H1 (cell line): ENCODE results near the gene ITSN1. TPM values are rescaled to one million over a fixed set of nuclear protein-coding genes. Genes with fewer than 3 reads are reported as not detected.

ENCODE experiments used
- CTCF ChIA-PET: fragments of 300-600 bp; sonication (Branson Sonifier 250); formaldehyde crosslinking; loops from one replicate; lab custom pipeline; 2021; ENCODE audit not compliant: partially characterized antibody; lab: Charles Lee
- POLR2A ChIA-PET: fragments of 300-600 bp; sonication (Branson Sonifier 250); formaldehyde crosslinking; loops from one replicate; lab custom pipeline; 2021; ENCODE audit warnings: inconsistent platforms; ENCODE audit not compliant: partially characterized antibody; lab: Charles Lee
- DNase-seq, 2 experiments: peaks; one replicate each; pipeline versions ENCODE4 v3.0.0 to v3.0.0-alpha.2; 2010 to 2022; ENCODE audit warnings: low spot score in 2 of 2, low read depth in 1 of 2, mixed read lengths in 1 of 2
- FAIRE-seq: peaks from 2 replicates; lab custom pipeline; 2011; peaks lifted over from hg19 to GRCh38; lab: Jason Lieb, UNC
- H2AFZ ChIP-seq: 2 replicates; pipeline ENCODE4 v1.8.1; 2012; ENCODE audit warnings: low read length, inconsistent platforms
- H2AK5ac ChIP-seq: 2 replicates; pipeline ENCODE4 v1.6.1; 2013; ENCODE audit warnings: low read depth, low read length
- H2BK120ac ChIP-seq: replicated peaks from 2 replicates; pipeline ENCODE3; 2013; ENCODE audit warnings: low read depth, low read length, inconsistent platforms
- H2BK12ac ChIP-seq: 2 replicates; pipeline ENCODE4 v1.6.1; 2013; ENCODE audit warnings: low read depth, low read length
- H2BK15ac ChIP-seq: 2 replicates; pipeline ENCODE4 v1.6.1; 2013; ENCODE audit warnings: low read length
- H2BK20ac ChIP-seq: 2 replicates; pipeline ENCODE4 v1.6.1; 2013; ENCODE audit warnings: low read length
- H2BK5ac ChIP-seq: 2 replicates; pipeline ENCODE4 v1.6.1; 2013; ENCODE audit warnings: low read depth, low read length
- H3K14ac ChIP-seq: 2 replicates; pipeline ENCODE4 v1.6.1; 2013; ENCODE audit warnings: inconsistent platforms; ENCODE audit not compliant: insufficient read length
- H3K18ac ChIP-seq: 2 replicates; pipeline ENCODE4 v1.6.1; 2013; ENCODE audit warnings: low read length; ENCODE audit errors: extremely low read depth
- H3K23ac ChIP-seq: 2 replicates; pipeline ENCODE4 v1.6.1; 2013; ENCODE audit warnings: inconsistent platforms; ENCODE audit not compliant: insufficient read length
- H3K23me2 ChIP-seq: 2 replicates; pipeline ENCODE4 v1.6.1; 2013; ENCODE audit warnings: low read depth, low read length
- H3K27ac ChIP-seq: 2 replicates; pipeline ENCODE4 v1.6.1; 2011; ENCODE audit warnings: low read depth, low read length, inconsistent platforms
- H3K27me3 ChIP-seq, 4 experiments: replicated peaks in 1 of 4; 1 replicate in 1 of 4; 2 replicates in 3 of 4; pipeline versions ENCODE4 v1.6.1 to v1.8.1; 2011 to 2013; ENCODE audit warnings: low read length in 3 of 4, mild to moderate bottlenecking in 3 of 4, inconsistent platforms in 2 of 4, mixed read lengths in 2 of 4, moderate library complexity in 1 of 4; ENCODE audit not compliant: control insufficient read depth in 3 of 4, insufficient read depth in 3 of 4; ENCODE audit errors: extremely low read depth in 1 of 4
- H3K36me3 ChIP-seq, 4 experiments: 2 replicates each; pipeline versions ENCODE4 v1.6.1 to v1.8.1; 2011 to 2013; ENCODE audit warnings: mild to moderate bottlenecking in 4 of 4, low read length in 3 of 4, moderate library complexity in 2 of 4, control low read depth in 1 of 4, inconsistent platforms in 1 of 4; ENCODE audit not compliant: insufficient read depth in 4 of 4, control insufficient read depth in 2 of 4
- H3K4ac ChIP-seq: replicated peaks from 2 replicates; pipeline ENCODE3; 2013; ENCODE audit warnings: low read length, low read depth, mixed read lengths, inconsistent platforms; ENCODE audit not compliant: insufficient read length
- H3K4me1 ChIP-seq, 4 experiments: replicated peaks in 1 of 4; 1 replicate in 1 of 4; 2 replicates in 3 of 4; pipeline versions ENCODE4 v1.6.1 to v1.8.1; 2011 to 2013; ENCODE audit warnings: low read length in 3 of 4, inconsistent platforms in 2 of 4, mixed read lengths in 1 of 4; ENCODE audit not compliant: insufficient read depth in 4 of 4, control insufficient read depth in 3 of 4
- H3K4me2 ChIP-seq, 2 experiments: 2 replicates each; pipeline versions ENCODE4 v1.6.1 to v1.8.1; 2011 to 2013; ENCODE audit warnings: low read depth in 2 of 2, low read length in 2 of 2, control low read depth in 1 of 2, inconsistent platforms in 1 of 2, mild to moderate bottlenecking in 1 of 2; ENCODE audit not compliant: insufficient read depth in 1 of 2
- H3K4me3 ChIP-seq, 4 experiments: fragments of 200-600, 300-600 bp in 1 of 4; sonication (generic), shearing (Covaris generic), sonication (Bioruptor Twin) in 1 of 4; 2 replicates each; pipeline versions ENCODE4 v1.5.1 to v1.8.1; 2011 to 2016; ENCODE audit warnings: low read length in 4 of 4, low read depth in 3 of 4, control low read depth in 2 of 4, inconsistent platforms in 2 of 4, mild to moderate bottlenecking in 2 of 4, mixed read lengths in 1 of 4, moderate library complexity in 1 of 4; ENCODE audit not compliant: insufficient read depth in 2 of 4; ENCODE audit errors: extremely low read depth in 1 of 4
- H3K56ac ChIP-seq: replicated peaks from 2 replicates; pipeline ENCODE3; 2013; ENCODE audit warnings: low read depth, mild to moderate bottlenecking, mixed read lengths, low read length, inconsistent platforms; ENCODE audit not compliant: insufficient read length
- H3K79me1 ChIP-seq: 2 replicates; pipeline ENCODE4 v1.6.1; 2013; ENCODE audit warnings: low read depth, low read length, control low read depth
- H3K79me2 ChIP-seq, 2 experiments: 2 replicates each; pipeline versions ENCODE4 v1.6.1 to v1.8.1; 2012 to 2013; ENCODE audit warnings: low read length in 2 of 2, mild to moderate bottlenecking in 2 of 2, inconsistent platforms in 1 of 2; ENCODE audit not compliant: insufficient read depth in 2 of 2, control insufficient read depth in 1 of 2
- H3K9ac ChIP-seq, 4 experiments: replicated peaks in 1 of 4; 1 replicate in 1 of 4; 2 replicates in 3 of 4; pipeline versions ENCODE4 v1.6.1 to v1.8.1; 2011 to 2013; ENCODE audit warnings: low read depth in 3 of 4, low read length in 3 of 4, control low read depth in 2 of 4, mild to moderate bottlenecking in 2 of 4, moderate library complexity in 2 of 4, inconsistent platforms in 1 of 4; ENCODE audit errors: extremely low read depth in 1 of 4
- H3K9me3 ChIP-seq, 2 experiments: 2 replicates each; pipeline versions ENCODE4 v1.6.1 to v1.8.1; 2012 to 2013; ENCODE audit warnings: mild to moderate bottlenecking in 2 of 2, moderate library complexity in 2 of 2, control low read depth in 1 of 2, inconsistent platforms in 1 of 2, low read depth in 1 of 2, low read length in 1 of 2, mixed read lengths in 1 of 2; ENCODE audit not compliant: insufficient read depth in 2 of 2
- H4K20me1 ChIP-seq, 2 experiments: replicated peaks in 1 of 2; 2 replicates each; pipeline versions ENCODE3 to v1.8.1; 2011 to 2013; ENCODE audit warnings: inconsistent platforms in 2 of 2, low read length in 2 of 2, mild to moderate bottlenecking in 1 of 2; ENCODE audit not compliant: insufficient read depth in 2 of 2, control insufficient read depth in 1 of 2
- H4K5ac ChIP-seq: 2 replicates; pipeline ENCODE4 v1.6.1; 2013; ENCODE audit warnings: low read length, low read depth, mixed read lengths, inconsistent platforms; ENCODE audit not compliant: insufficient read length
- H4K8ac ChIP-seq: 2 replicates; pipeline ENCODE4 v1.8.0; 2013; ENCODE audit warnings: mild to moderate bottlenecking, moderate library complexity, low read length, inconsistent platforms; ENCODE audit not compliant: insufficient read depth; ENCODE audit errors: extremely low read depth
- H4K91ac ChIP-seq: replicated peaks from 2 replicates; pipeline ENCODE3; 2013; ENCODE audit warnings: low read length, mixed read lengths, inconsistent platforms; ENCODE audit not compliant: insufficient read length
- BACH1 ChIP-seq: IDR thresholded peaks from 2 replicates; pipeline ENCODE4 v1.6.1; 2012; ENCODE audit warnings: low read length, improper control_type of control experiment
- CTCF ChIP-seq, 3 experiments: IDR thresholded peaks; 1 replicate in 2 of 3; 2 replicates in 1 of 3; pipeline versions ENCODE4 v1.5.1 to v1.6.1; 2011; ENCODE audit warnings: low read length in 3 of 3, mild to moderate bottlenecking in 3 of 3, inconsistent platforms in 2 of 3, low read depth in 1 of 3, moderate library complexity in 1 of 3; ENCODE audit not compliant: insufficient read depth in 1 of 3; ENCODE audit errors: control extremely low read depth in 1 of 3
- E2F6 ChIP-seq: IDR thresholded peaks from 2 replicates; pipeline ENCODE4 v1.6.1; 2012; ENCODE audit warnings: inconsistent platforms
- JUND ChIP-seq: IDR thresholded peaks from 2 replicates; pipeline ENCODE4 v1.6.1; 2011; ENCODE audit warnings: mild to moderate bottlenecking, improper control_type of control experiment, low read length
- MAX ChIP-seq: IDR thresholded peaks from 2 replicates; pipeline ENCODE4 v1.6.1; 2012; ENCODE audit warnings: inconsistent platforms
- SIN3A ChIP-seq, 2 experiments: IDR thresholded peaks in 1 of 2; conservative IDR thresholded peaks in 1 of 2; 2 replicates each; pipeline ENCODE4 v1.6.1; 2011 to 2012; ENCODE audit warnings: low read length in 2 of 2, improper control_type of control experiment in 1 of 2, low read depth in 1 of 2, mild to moderate bottlenecking in 1 of 2
- TAF7 ChIP-seq: optimal IDR thresholded peaks from 2 replicates; pipeline ENCODE3; 2011; ENCODE audit warnings: low read depth, mild to moderate bottlenecking, inconsistent platforms, low read length, moderate library complexity, borderline replicate concordance
- TBP ChIP-seq: IDR thresholded peaks from 2 replicates; pipeline ENCODE4 v1.6.1; 2011; ENCODE audit warnings: low read depth, low read length, improper control_type of control experiment
- WGBS, 2 experiments: shearing (Covaris generic) in 1 of 2; methylation state at CpG; one replicate each; pipeline versions ENCODE4 v1.1.6 to v1.1.7; 2013 to 2015; ENCODE audit warnings: low lambda C conversion rate in 2 of 2, mixed read lengths in 2 of 2, inconsistent platforms in 1 of 2, low coverage in 1 of 2, missing lambda C conversion rate in 1 of 2; ENCODE audit not compliant: insufficient replicate concordance in 2 of 2, insufficient coverage in 1 of 2, insufficient read length in 1 of 2; ENCODE audit errors: extremely low coverage in 1 of 2, missing lambda C conversion rate in 1 of 2; 5-methylcytosine and 5-hydroxymethylcytosine counted together
- polyA plus RNA-seq, 7 experiments: library from polyadenylated mRNA; depleted of rRNA in 3 of 7; stranded (reverse) in 5 of 7; unstranded in 2 of 7; fragments of >200 nt in 5 of 7; fragments of 200-250 nt in 2 of 7; gene quantifications; 1 replicate in 5 of 7; 2 replicates in 1 of 7; 4 replicates in 1 of 7; pipeline versions ENCODE4 v1.2.1 to v1.2.3, GENCODE V29; 2011 to 2013; ENCODE audit warnings: missing spikeins in 2 of 7, mixed read lengths in 2 of 7
- total RNA-seq: library from RNA; stranded (reverse); fragmentation: NEBNext Ultra II Directional; extraction: Animal tissue kit (Norgen Biotek cat#: 25700); gene quantifications from 2 replicates; pipeline ENCODE4 v1.2.1, GENCODE V29; 2021

ITSN1 gene
- total and polyA plus RNA-seq, 2 of the 8 experiments (the other 6 are each of a cell fraction or from before 2014, with no cell fraction given), result 60.8 to 78.1 TPM

- no peaks in the 10 kb centered on the region for H3K27me3 ChIP-seq
- peaks cover 3% of the 10 kb centered on the region for H3K23me2 ChIP-seq
- H3K27ac ChIP-seq, result no peak overlapping the region
- H3K9me3 ChIP-seq, result no peaks in the 10 kb centered on the region
- H4K91ac ChIP-seq, result no peak overlapping the region
- H4K5ac ChIP-seq, result no peak overlapping the region
- no peaks in the 10 kb centered on the region for H3K36me3 ChIP-seq
- H2AK5ac ChIP-seq, result no peak overlapping the region
- CTCF ChIA-PET, result interaction anchor here (0.6 to 1.4 kb wide), 14 partner anchors 9 to 460 kb away, joined by 3 to 5 read pairs (median 4); no protein-coding TSS in a partner anchor
- peak overlapping the region in 1 of 4 experiments; percentile 30; a peak in 2 of 8 replicates for H3K4me3 ChIP-seq
- H2BK20ac ChIP-seq, result no peak overlapping the region
- H2BK5ac ChIP-seq, result 0 out of 2 replicates have a peak overlapping the region, but pooled peaks have one; percentile 57
- WGBS, 2 experiments, result 23% methylated on average over 20 of the region's 20 CpGs; no CpG with 5 or more reads in 1 of the 2 experiments
- H2BK15ac ChIP-seq, result no peak overlapping the region
- no peaks in the 10 kb centered on the region for H3K79me1 ChIP-seq
- no peak overlapping the region for H2BK12ac ChIP-seq
- H3K4me1 ChIP-seq, result peaks cover 3 to 11% (median 6%) of the 10 kb centered on the region in 4 experiments; a peak in 6 of 7 replicates
- H3K4ac ChIP-seq, result no peak overlapping the region
- no peak overlapping the region for H3K9ac ChIP-seq
- peak overlapping the region; percentile 60; the same call in 1 of the 2 replicates for H4K8ac ChIP-seq
- peak; percentile 89 for FAIRE-seq
- H3K18ac ChIP-seq, result peak overlapping the region; percentile 2
- H2BK120ac ChIP-seq, result no peak overlapping the region
- H4K20me1 ChIP-seq, result peaks cover 0 to 5% of the 10 kb centered on the region in 2 experiments
- POLR2A ChIA-PET, result no interaction called here
- DNase-seq, result peak; percentile 65 to 81
- peak overlapping the region; percentile 38; the same call in 1 of the 2 replicates for H2AFZ ChIP-seq
- H3K79me2 ChIP-seq, result no peaks in the 10 kb centered on the region
- H3K23ac ChIP-seq, result no peak overlapping the region
- H3K4me2 ChIP-seq, result peak overlapping the region; percentile 24 to 55
- no peak overlapping the region for H3K56ac ChIP-seq
- H3K14ac ChIP-seq, result no peak overlapping the region
- TF ChIP-seq CTCF (IDR thresholded peaks at IDR 0.05; ENCODE audit: control extremely low read depth in 1 of 3, insufficient read depth in 1 of 3, low read depth in 1 of 3, low read length in 3 of 3), result peak; percentile 72 to 87 (median 74)
- peak; percentile 57; the same call in 1 of the 2 replicates for TF ChIP-seq TBP
- TF ChIP-seq TAF7, result no peak
- 0 out of 2 replicates have a peak, but pooled peaks have one; percentile 35 for TF ChIP-seq E2F6
- 0 out of 2 replicates have a peak, but pooled peaks have one; percentile 58 for TF ChIP-seq BACH1
- no peak for TF ChIP-seq JUND
- peak; percentile 6; the same call in 1 of the 2 replicates for TF ChIP-seq MAX
- TF ChIP-seq SIN3A (conservative IDR thresholded peaks at IDR 0.05 in 1 of 2, IDR thresholded peaks at IDR 0.05 in 1 of 2; ENCODE audit: low read depth in 1 of 2, low read length in 2 of 2), result 0 out of 4 replicates have a peak, but pooled peaks of 1 of the 2 experiments have one; percentile 55
These were observed 252.5 kb downstream of the ITSN1 start for GRCh38 chr21:33894736-33895288.
